ENCODE results near the gene SP140L. TPM values are rescaled to one million over a fixed set of nuclear protein-coding genes. Genes with fewer than 3 reads are reported as not detected.
"Not testable (repeated sequence)": the region's sequence is repeated elsewhere in the genome, so short reads cannot be mapped to it uniquely, and the experiment has no call there.

SP140L gene
- total RNA-seq, 2 donors from 2014 or later: 0.82 to 2.9 TPM

- H3K36me3 Mint-ChIP-seq (ENCODE audit: low read depth): no peaks in the 10 kb centered on the region
- Histone ChIP-seq H3K4me3 (ENCODE audit: low read length) (no peak overlapping the region), H3K9ac (ENCODE audit: extremely low read depth, low read length, poor library complexity, severe bottlenecking) (no peak overlapping the region), H3K27ac (ENCODE audit: low read depth, low read length) (no peak overlapping the region), H3K4me1 (ENCODE audit: control insufficient read depth, insufficient read depth, low read length) (no peaks in the 10 kb centered on the region), H3K27me3 (ENCODE audit: control insufficient read depth, insufficient read depth, low read length, poor library complexity, severe bottlenecking) (no peaks in the 10 kb centered on the region), H3K9me3 (ENCODE audit: control insufficient read depth, low read length) (peaks cover 8% of the 10 kb centered on the region), H3K36me3 (ENCODE audit: control insufficient read depth, insufficient read depth, low read length) (no peaks in the 10 kb centered on the region)
- 90 to 93% methylated on average over 3 to 5 of the region's 5 CpGs for WGBS, 2 experiments (ENCODE audit: insufficient coverage in 1 of 2, insufficient read length in 1 of 2)
- DNase-seq: no peak
- peaks cover 13% of the 10 kb centered on the region for H3K9me3 Mint-ChIP-seq
- H3K4me1 Mint-ChIP-seq: peaks cover 9% of the 10 kb centered on the region
- TF ChIP-seq, protein P1, sequence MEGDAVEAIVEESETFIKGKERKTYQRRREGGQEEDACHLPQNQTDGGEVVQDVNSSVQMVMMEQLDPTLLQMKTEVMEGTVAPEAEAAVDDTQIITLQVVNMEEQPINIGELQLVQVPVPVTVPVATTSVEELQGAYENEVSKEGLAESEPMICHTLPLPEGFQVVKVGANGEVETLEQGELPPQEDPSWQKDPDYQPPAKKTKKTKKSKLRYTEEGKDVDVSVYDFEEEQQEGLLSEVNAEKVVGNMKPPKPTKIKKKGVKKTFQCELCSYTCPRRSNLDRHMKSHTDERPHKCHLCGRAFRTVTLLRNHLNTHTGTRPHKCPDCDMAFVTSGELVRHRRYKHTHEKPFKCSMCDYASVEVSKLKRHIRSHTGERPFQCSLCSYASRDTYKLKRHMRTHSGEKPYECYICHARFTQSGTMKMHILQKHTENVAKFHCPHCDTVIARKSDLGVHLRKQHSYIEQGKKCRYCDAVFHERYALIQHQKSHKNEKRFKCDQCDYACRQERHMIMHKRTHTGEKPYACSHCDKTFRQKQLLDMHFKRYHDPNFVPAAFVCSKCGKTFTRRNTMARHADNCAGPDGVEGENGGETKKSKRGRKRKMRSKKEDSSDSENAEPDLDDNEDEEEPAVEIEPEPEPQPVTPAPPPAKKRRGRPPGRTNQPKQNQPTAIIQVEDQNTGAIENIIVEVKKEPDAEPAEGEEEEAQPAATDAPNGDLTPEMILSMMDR (conservative IDR thresholded peaks at IDR 0.05): no peak
- H3K27ac Mint-ChIP-seq: no peak overlapping the region
- H3K4me3 Mint-ChIP-seq: no peak overlapping the region
- peaks cover 27% of the 10 kb centered on the region for H3K27me3 Mint-ChIP-seq (ENCODE audit: insufficient read depth)
Observed at GRCh38 chr2:230400454-230400853, 73.5 kb downstream of the SP140L start.

DNA sequence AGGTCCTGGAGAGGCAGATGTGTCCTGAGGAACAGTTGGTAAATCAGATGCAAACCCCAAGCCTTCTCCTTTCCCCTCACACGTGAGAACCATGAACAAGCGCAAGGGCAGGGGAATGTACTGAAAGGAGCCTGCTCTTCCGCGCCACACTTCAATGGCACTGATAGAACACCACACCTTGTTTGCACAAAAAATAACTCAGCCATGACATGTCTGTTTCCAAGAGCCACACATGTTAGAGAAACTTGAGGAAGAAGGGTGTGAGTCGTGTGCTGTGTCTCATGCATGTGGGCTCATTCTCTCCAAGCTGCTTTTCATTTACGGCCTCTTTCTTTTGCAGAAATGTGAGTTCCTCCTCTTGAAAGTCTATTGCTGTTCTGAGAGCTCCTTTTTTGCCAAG lies 74.0 kb downstream of the SP140L start:
- not testable (repeated sequence) for H3K9ac ChIP-seq (ENCODE audit: extremely low read depth, low read length, poor library complexity, severe bottlenecking); H3K4me1 ChIP-seq (ENCODE audit: control insufficient read depth, insufficient read depth, low read length); H3K27ac Mint-ChIP-seq; H3K9me3 Mint-ChIP-seq; H3K4me3 Mint-ChIP-seq; H3K4me3 ChIP-seq (ENCODE audit: low read length); H3K27ac ChIP-seq (ENCODE audit: low read depth, low read length); H3K9me3 ChIP-seq (ENCODE audit: control insufficient read depth, low read length); H3K4me1 Mint-ChIP-seq; H3K36me3 ChIP-seq (ENCODE audit: control insufficient read depth, insufficient read depth, low read length); DNase-seq; H3K36me3 Mint-ChIP-seq (ENCODE audit: low read depth); H3K27me3 ChIP-seq (ENCODE audit: control insufficient read depth, insufficient read depth, low read length, poor library complexity, severe bottlenecking)
- peaks cover 28% of the 10 kb centered on the region for H3K27me3 Mint-ChIP-seq (ENCODE audit: insufficient read depth)
- WGBS, 2 experiments (ENCODE audit: insufficient coverage in 1 of 2, insufficient read length in 1 of 2): 100% methylated on average over 1 of the region's 6 CpGs; no CpG with 5 or more reads in 1 of the 2 experiments

DNA sequence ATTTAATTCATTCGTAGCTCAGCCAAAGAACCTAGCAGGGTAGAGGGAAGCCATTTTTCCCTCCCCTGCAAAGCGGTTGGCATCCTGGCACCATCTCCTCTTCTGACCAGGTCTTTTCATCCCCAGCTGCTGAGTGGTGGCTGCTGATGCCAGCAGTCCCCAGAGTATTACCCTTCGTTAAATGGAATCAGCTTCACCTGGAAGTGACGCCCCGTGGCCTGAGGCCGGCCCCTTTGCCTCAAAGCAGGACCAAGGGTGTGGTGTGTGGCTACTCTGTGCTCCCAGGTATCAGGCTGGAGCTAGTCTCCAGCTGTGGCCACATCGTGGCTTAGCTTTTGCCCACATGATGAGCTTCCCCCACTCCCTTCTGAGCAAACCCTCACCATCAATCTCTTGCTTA lies 76.8 kb downstream of the SP140L start:
- H3K4me3 ChIP-seq (ENCODE audit: low read length): no peak overlapping the region
- no peak for DNase-seq
- no peaks in the 10 kb centered on the region for H3K9me3 Mint-ChIP-seq
- TF ChIP-seq, protein P1 (conservative IDR thresholded peaks at IDR 0.05): no peak
- WGBS, 2 experiments (ENCODE audit: insufficient coverage in 1 of 2, insufficient read length in 1 of 2): 82 to 89% methylated on average over 4 to 7 of the region's 7 CpGs
- no peaks in the 10 kb centered on the region for H3K36me3 ChIP-seq (ENCODE audit: control insufficient read depth, insufficient read depth, low read length)
- H3K9ac ChIP-seq (ENCODE audit: extremely low read depth, low read length, poor library complexity, severe bottlenecking): no peak overlapping the region
- H3K9me3 ChIP-seq (ENCODE audit: control insufficient read depth, low read length): no peaks in the 10 kb centered on the region
- H3K36me3 Mint-ChIP-seq (ENCODE audit: low read depth): no peaks in the 10 kb centered on the region
- no peak overlapping the region for H3K27ac ChIP-seq (ENCODE audit: low read depth, low read length)
- no peak overlapping the region for H3K27ac Mint-ChIP-seq
- H3K27me3 ChIP-seq (ENCODE audit: control insufficient read depth, insufficient read depth, low read length, poor library complexity, severe bottlenecking): no peaks in the 10 kb centered on the region
- H3K27me3 Mint-ChIP-seq (ENCODE audit: insufficient read depth): peaks cover 33% of the 10 kb centered on the region
- peaks cover 7% of the 10 kb centered on the region for H3K4me1 Mint-ChIP-seq
- no peaks in the 10 kb centered on the region for H3K4me1 ChIP-seq (ENCODE audit: control insufficient read depth, insufficient read depth, low read length)
- no peak overlapping the region for H3K4me3 Mint-ChIP-seq

DNA sequence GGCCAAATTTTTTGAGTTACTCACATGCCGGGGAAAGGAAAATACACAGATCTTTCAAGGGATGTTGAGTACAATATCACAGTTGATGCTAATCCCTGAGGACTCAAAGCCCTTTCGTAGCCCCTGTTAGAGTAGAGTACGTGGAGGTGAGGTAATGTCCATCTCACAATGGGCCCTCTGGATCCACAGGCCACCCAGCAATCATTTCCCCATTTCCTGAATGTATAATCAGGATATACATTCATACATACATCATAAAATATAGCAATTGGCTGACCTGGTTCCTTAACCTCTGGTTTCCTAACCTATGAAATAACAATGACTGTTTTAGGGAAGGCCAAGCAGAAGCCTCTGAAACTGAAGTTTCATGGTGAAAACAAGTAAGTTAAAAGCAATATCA lies 78.8 kb downstream of the SP140L start:
- Histone ChIP-seq H3K27ac (ENCODE audit: low read depth, low read length) (no peak overlapping the region), H3K4me1 (ENCODE audit: control insufficient read depth, insufficient read depth, low read length) (no peaks in the 10 kb centered on the region), H3K9me3 (ENCODE audit: control insufficient read depth, low read length) (no peaks in the 10 kb centered on the region), H3K27me3 (ENCODE audit: control insufficient read depth, insufficient read depth, low read length, poor library complexity, severe bottlenecking) (peaks cover 17% of the 10 kb centered on the region), H3K36me3 (ENCODE audit: control insufficient read depth, insufficient read depth, low read length) (no peaks in the 10 kb centered on the region), H3K9ac (ENCODE audit: extremely low read depth, low read length, poor library complexity, severe bottlenecking) (no peak overlapping the region), H3K4me3 (ENCODE audit: low read length) (no peak overlapping the region)
- H3K27me3 Mint-ChIP-seq (ENCODE audit: insufficient read depth): peaks cover 49% of the 10 kb centered on the region
- H3K27ac Mint-ChIP-seq: no peak overlapping the region
- DNase-seq: no peak
- TF ChIP-seq, protein P1 (conservative IDR thresholded peaks at IDR 0.05): no peak
- peaks cover 7% of the 10 kb centered on the region for H3K4me1 Mint-ChIP-seq
- no peaks in the 10 kb centered on the region for H3K36me3 Mint-ChIP-seq (ENCODE audit: low read depth)
- 90 to 93% methylated on average over 2 to 3 of the region's 3 CpGs for WGBS, 2 experiments (ENCODE audit: insufficient coverage in 1 of 2, insufficient read length in 1 of 2)
- no peak overlapping the region for H3K4me3 Mint-ChIP-seq
- H3K9me3 Mint-ChIP-seq: no peaks in the 10 kb centered on the region
